NCI-H1930 (cell line): Measurements from ENCODE around the gene CC2D1A.
A peak's percentile ranks its signal among the peaks of the same experiment; 100 is the strongest.

ENCODE experiments used
- DNase-seq, 2 experiments: peaks; one replicate each; lab custom pipeline; 2025; lab: John Stamatoyannopoulos, UW

Gene CC2D1A

GRCh38 chr19:13905634-13906520 is at the start of gene CC2D1A, which contains the start of gene BRME1:
TSS of gene CC2D1A (plus strand) at chr19:13906201. CDS start at chr19:13906442, 241 bp downstream.
TSS of gene BRME1 (minus strand) at chr19:13906117. CDS start at chr19:13904892, 1,225 bp downstream.
- DNase-seq: peak; percentile 81 to 88

GRCh38 chr19:13856497-13856896 is 49.5 kb upstream of the CC2D1A start:
- DNase-seq: no peak

DNA sequence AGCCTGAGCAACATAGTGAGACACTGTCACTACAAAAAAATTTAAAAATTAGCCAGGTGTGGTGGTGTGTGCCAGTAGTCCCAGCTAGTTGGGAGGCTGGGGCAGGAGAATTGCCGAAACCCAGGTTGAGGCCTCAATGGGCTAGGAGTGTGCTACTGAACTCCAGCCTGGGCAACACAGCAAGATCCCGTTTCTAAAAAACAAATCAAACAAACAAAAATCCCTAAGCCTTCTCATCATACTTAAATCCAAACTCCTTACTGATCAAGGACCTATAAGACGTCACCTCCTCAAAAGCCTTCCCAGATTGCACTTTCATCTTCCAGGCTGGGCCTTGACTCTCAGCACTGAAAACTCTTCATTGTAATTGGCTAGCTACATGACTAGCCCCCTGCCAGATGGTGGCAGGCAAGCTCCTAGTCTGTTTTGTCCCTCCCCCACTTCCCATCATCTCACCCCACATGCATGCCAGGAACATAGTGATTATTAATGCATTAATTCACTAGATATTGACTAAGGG is 46.6 kb upstream of the CC2D1A start:
- DNase-seq: no peak

GRCh38 chr19:13860679-13861391 is 45.2 kb upstream of the CC2D1A start:
- no peak for DNase-seq

DNA sequence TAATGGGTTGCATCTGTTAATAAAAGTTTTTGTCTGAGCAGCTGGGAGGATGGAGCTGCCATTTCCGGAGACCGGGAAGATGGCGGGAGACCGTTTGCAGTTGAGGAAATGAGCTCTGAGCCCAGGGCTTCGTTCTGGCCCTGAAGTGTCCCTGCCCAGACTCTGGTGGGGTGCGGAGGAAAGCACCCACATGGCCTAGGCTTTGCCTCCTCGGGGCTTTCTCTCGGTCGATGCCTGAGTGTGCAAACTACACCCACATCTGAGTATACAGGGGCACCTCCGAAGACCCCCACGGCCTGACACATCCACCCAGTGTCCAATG is 44.6 kb upstream of the CC2D1A start:
- DNase-seq: no peak

GRCh38 chr19:13861714-13862531 is 44.1 kb upstream of the CC2D1A start:
- DNase-seq: peak; percentile 42 to 64

GRCh38 chr19:13864046-13864666 is 41.8 kb upstream of the CC2D1A start:
- DNase-seq: no peak

DNA sequence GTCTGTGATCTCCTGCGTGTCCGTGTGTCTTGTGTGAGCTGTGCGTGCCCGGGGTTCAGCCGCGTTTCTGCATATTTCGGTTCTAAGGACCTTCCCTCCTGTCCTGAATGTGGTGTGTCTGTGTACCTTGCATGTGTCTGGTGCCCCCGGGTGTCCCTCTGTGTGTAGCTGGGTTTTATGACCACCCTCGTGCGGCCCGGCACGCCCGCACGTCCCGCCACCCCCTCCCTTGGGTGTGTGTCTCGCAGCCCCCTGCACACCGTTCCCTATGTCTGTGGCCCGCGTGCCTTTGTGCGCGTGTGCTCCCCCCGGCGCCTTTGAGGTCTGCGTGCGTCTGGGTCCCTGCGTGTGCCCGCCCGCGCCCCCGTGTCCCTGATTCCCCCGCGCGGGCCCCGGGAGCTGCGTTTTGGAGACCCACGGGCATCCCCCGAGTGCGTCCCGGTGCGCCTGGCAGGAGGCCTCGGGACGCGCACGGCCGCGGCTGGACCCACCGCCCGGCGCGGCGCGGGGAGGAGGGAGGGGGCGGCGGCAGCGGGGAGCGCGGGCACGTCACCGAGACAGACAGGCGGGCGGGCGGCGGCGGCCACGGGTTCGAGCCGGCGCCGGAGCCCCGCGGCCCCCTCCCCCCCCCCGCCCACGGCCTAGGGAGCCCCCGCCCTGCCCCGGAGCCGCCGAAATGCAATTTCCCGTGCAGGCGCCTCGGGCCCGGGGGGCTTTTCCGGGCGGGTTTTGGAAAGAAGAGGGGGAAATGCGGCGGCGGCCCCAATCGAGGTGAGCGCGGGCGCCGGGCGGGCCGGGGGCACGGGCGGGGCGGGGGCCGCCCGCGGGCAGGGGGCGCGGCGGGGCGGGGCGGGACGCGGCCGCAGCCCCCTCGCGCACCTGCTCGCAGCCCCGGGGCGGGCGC is 41.1 kb upstream of the CC2D1A start:
- DNase-seq: no peak

GRCh38 chr19:13865571-13866462 is 40.2 kb upstream of the CC2D1A start:
- no peak for DNase-seq

GRCh38 chr19:13866463-13867046 is 39.4 kb upstream of the CC2D1A start:
- no peak for DNase-seq

DNA sequence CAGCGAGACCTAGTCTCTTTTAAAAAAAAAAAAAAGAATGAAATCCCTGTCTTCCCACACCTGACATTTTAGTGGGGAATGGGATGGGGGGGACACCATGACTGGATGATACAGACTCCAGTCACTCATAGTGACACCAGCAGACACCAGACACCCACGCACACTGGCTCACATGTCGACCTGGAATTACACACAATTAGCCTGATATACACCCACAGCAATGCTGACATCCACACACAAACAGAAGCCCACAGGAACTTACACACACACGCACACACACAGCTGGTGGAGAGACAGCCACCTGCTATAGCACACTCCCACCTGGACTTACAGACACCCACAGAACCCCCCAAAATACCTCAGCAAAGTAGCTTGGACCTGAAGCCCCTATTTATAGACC is 37.3 kb upstream of the CC2D1A start:
- no peak for DNase-seq

DNA sequence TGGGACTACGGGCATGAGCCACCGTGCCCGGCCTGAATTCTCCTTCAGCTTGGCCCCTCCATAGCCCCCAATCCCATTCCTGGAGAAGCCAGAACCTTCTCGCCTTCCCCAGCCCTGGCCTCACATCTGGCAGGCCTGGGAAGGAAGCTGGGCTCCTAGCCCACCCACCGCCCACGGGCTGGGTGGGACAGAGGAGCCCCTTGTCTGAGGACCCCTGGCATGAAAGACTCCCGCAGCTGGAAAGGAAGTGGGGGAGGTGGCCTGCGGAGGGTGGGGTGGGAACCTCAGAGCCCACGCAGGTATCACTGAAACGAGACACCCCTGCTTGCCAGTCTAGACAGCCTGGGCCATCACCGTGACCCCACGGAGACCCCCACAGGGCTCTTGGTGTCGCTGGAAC is 36.7 kb upstream of the CC2D1A start:
- DNase-seq: no peak

DNA sequence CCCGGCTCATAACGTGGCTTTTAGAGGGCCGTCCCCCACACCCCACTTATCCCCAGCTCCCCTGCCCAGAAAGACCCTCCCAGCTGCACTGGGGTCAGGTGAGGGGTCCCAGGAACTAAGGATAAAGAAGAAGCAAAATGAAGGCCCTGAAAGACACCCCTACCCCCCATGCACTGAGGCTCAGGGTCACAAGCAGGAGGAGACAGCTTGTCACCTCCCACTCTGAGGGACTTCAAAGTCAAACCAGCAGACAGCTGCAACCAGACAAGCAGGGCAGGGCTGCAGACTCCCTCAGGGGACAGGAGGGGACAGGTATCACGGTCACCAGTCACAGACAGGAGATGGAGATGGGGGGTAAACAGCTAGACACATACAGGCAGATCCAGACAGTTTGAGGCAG is 35.1 kb upstream of the CC2D1A start:
- no peak for DNase-seq

- no peak for DNase-seq
These were observed 33.7 kb upstream of the CC2D1A start for GRCh38 chr19:13872339-13872694.

GRCh38 chr19:13872695-13873389 is 33.2 kb upstream of the CC2D1A start:
- DNase-seq: peak; percentile 46 to 58

- DNase-seq: no peak
These were observed 32.0 kb upstream of the CC2D1A start for GRCh38 chr19:13873834-13874515.

GRCh38 chr19:13875824-13876223 is 30.2 kb upstream of the CC2D1A start:
- DNase-seq: no peak

- DNase-seq: no peak
These were observed 29.2 kb upstream of the CC2D1A start, which contains the start of gene NANOS3 for GRCh38 chr19:13876834-13877233. TSS of gene NANOS3 (plus strand) at chr19:13877134. CDS start at chr19:13877249, 115 bp downstream.
